Uterus (tissue), 2 donors: ENCODE data around the gene SLC30A7.

Source experiments
- CTCF ChIP-seq, 4 experiments: fragments of 200-600 bp in 2 of 4; fragments of 450-650 bp in 2 of 4; sonication (generic) in 2 of 4; IDR thresholded peaks; one replicate each; pipeline ENCODE4 v1.5.1; 2016 to 2019; ENCODE audit warnings: antibody characterized with exemption in 4 of 4, mild to moderate bottlenecking in 2 of 4, moderate library complexity in 1 of 4
- POLR2A ChIP-seq, 2 donors: fragments of 450-650 bp; IDR thresholded peaks; one replicate each; pipeline ENCODE4 v1.6.1; 2016; ENCODE audit warnings: antibody characterized with exemption in 2 of 2, mild to moderate bottlenecking in 1 of 2, moderate library complexity in 1 of 2

- TF ChIP-seq POLR2A (IDR thresholded peaks at IDR 0.05) (no peak), CTCF (IDR thresholded peaks at IDR 0.05) (no peak)
Measured at GRCh38 chr1:101027194-101027772, 131.4 kb downstream of the SLC30A7 start.
